ENCODE measurements around the gene PKP3. TPM values are rescaled to one million over a fixed set of nuclear protein-coding genes. Genes with fewer than 3 reads are reported as not detected.

The PKP3 gene
- total and polyA plus RNA-seq, 9 of the 15 experiments (the other 6 are each of a cell fraction or from before 2014, with no cell fraction given): 0.11 to 110 (median 30.7) TPM

GRCh38 chr11:393219-394033 is 583 bp upstream of the PKP3 start (continued):
- TF ChIP-seq MAX (CRISPR knock-in tag; IDR thresholded peaks at IDR 0.05) (peak; percentile 56), POLR2AphosphoS5 (IDR thresholded peaks at IDR 0.05; ENCODE audit: control insufficient read depth, insufficient read depth, low read depth, low read length) (peak; percentile 30; the same call in 1 of the 2 replicates)

- intact Hi-C loops (cut with micrococcal nuclease) (loop anchor here (5.0 kb wide), 1 partner anchor 52 kb away; no protein-coding TSS in a partner anchor), in situ Hi-C loops (cut with MboI) (no loop called here)
- H3K36me3 ChIP-seq (ENCODE audit: control insufficient read depth, insufficient read depth, low read length): peaks cover 41% of the 10 kb centered on the region; the same call in 2 of the 3 replicates
- ChIA-PET CTCF (ENCODE audit: low intra/inter-chr PET ratio) (no interaction called here), POLR2A (interaction anchor here (1.0 to 1.3 kb wide), 2 partner anchors 10 to 12 kb away, joined by 3 to 4 read pairs; no protein-coding TSS in a partner anchor)
- ATAC-seq: no peak
- BruUV-seq (replicated peaks): no TSS peak
- H3K9ac ChIP-seq (ENCODE audit: insufficient read depth in 1 of 2, low read depth in 2 of 2, low read length in 2 of 2): peak overlapping the region; percentile 94 to 99
- H3K79me2 ChIP-seq (ENCODE audit: control insufficient read depth, insufficient read depth, low read length): peaks cover 35% of the 10 kb centered on the region
- H3K9me3 ChIP-seq (replicated peaks; ENCODE audit: control insufficient read depth, insufficient read depth, low read depth, low read length): peaks cover 2% of the 10 kb centered on the region; the same call in 1 of the 2 replicates
- peak overlapping the region; percentile 67 for H3K4me3 ChIP-seq
- H3K27me3 ChIP-seq (ENCODE audit: control insufficient read depth in 2 of 2, insufficient read depth in 2 of 2, low read length in 2 of 2): no peaks in the 10 kb centered on the region
- peak; percentile 84 for FAIRE-seq
- peak overlapping the region; percentile 93 for H3K27ac ChIP-seq (ENCODE audit: extremely low read depth, low read depth, low read length)
- no peaks in the 10 kb centered on the region for H3K9me1 ChIP-seq (ENCODE audit: control insufficient read depth, insufficient read depth, low read length)
- 18% methylated on average over 21 of the region's 25 CpGs for WGBS (ENCODE audit: insufficient coverage, low coverage, missing lambda C conversion rate)
- DNase-seq (ENCODE audit: extremely low read depth in 1 of 4, low spot score in 3 of 4): peak in 3 of 4 experiments; percentile 22 to 30 (median 27)
- peaks cover 20 to 71% of the 10 kb centered on the region in 2 experiments for H3K4me1 ChIP-seq (replicated peaks in 1 of 2; ENCODE audit: control insufficient read depth in 2 of 2, insufficient read depth in 2 of 2, low read length in 2 of 2)
- peak overlapping the region; percentile 97 for H3K4me2 ChIP-seq (ENCODE audit: insufficient read depth, low read length)
- H4K20me1 ChIP-seq (replicated peaks; ENCODE audit: control insufficient read depth, insufficient read depth, low read length): no peaks in the 10 kb centered on the region
- H2AFZ ChIP-seq (ENCODE audit: low read depth, low read length): peak overlapping the region; percentile 88
- peak; percentile 62; the same call in 1 of the 2 replicates for TF ChIP-seq EGR1 (conservative IDR thresholded peaks at IDR 0.05)
- TF ChIP-seq ADNP (tag; IDR thresholded peaks at IDR 0.05): 0 out of 2 replicates have a peak, but pooled peaks have one; percentile 25
- TF ChIP-seq ZNF583 (CRISPR knock-in tag; IDR thresholded peaks at IDR 0.05): 0 out of 2 replicates have a peak, but pooled peaks have one; percentile 8
- 0 out of 2 replicates have a peak, but pooled peaks have one; percentile 6 for TF ChIP-seq DPF2 (IDR thresholded peaks at IDR 0.05)
- no peak for TF ChIP-seq HMGN3 (IDR thresholded peaks at IDR 0.05; ENCODE audit: borderline replicate concordance, extremely low read depth, insufficient read length, low read depth, low read length)
- TF ChIP-seq, protein P1, sequence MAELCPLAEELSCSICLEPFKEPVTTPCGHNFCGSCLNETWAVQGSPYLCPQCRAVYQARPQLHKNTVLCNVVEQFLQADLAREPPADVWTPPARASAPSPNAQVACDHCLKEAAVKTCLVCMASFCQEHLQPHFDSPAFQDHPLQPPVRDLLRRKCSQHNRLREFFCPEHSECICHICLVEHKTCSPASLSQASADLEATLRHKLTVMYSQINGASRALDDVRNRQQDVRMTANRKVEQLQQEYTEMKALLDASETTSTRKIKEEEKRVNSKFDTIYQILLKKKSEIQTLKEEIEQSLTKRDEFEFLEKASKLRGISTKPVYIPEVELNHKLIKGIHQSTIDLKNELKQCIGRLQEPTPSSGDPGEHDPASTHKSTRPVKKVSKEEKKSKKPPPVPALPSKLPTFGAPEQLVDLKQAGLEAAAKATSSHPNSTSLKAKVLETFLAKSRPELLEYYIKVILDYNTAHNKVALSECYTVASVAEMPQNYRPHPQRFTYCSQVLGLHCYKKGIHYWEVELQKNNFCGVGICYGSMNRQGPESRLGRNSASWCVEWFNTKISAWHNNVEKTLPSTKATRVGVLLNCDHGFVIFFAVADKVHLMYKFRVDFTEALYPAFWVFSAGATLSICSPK (IDR thresholded peaks at IDR 0.05; ENCODE audit: borderline replicate concordance): no peak
- TF ChIP-seq ETV5 (CRISPR knock-in tag; IDR thresholded peaks at IDR 0.05; ENCODE audit: low read depth): 0 out of 2 replicates have a peak, but pooled peaks have one; percentile 26
- TF ChIP-seq PKNOX1 (IDR thresholded peaks at IDR 0.05): peak; percentile 84
- TF ChIP-seq NELFE (IDR thresholded peaks at IDR 0.05; ENCODE audit: insufficient read depth, insufficient read length): no peak
- TF ChIP-seq, protein P2, sequence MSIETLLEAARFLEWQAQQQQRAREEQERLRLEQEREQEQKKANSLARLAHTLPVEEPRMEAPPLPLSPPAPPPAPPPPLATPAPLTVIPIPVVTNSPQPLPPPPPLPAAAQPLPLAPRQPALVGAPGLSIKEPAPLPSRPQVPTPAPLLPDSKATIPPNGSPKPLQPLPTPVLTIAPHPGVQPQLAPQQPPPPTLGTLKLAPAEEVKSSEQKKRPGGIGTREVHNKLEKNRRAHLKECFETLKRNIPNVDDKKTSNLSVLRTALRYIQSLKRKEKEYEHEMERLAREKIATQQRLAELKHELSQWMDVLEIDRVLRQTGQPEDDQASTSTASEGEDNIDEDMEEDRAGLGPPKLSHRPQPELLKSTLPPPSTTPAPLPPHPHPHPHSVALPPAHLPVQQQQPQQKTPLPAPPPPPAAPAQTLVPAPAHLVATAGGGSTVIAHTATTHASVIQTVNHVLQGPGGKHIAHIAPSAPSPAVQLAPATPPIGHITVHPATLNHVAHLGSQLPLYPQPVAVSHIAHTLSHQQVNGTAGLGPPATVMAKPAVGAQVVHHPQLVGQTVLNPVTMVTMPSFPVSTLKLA (conservative IDR thresholded peaks at IDR 0.05): peak in 1 of 2 experiments; percentile 45; a peak in 1 of 4 replicates
These were observed 1.0 kb downstream of the PKP3 start for GRCh38 chr11:394858-395655.

Measured in K562 (cell line).